ENCODE data around the gene CD200R1L. TPM values are rescaled to one million over a fixed set of nuclear protein-coding genes. Genes with fewer than 3 reads are reported as not detected.

Gene CD200R1L
- total and polyA plus RNA-seq, 2 experiments from 2014 or later, result not detected

DNA sequence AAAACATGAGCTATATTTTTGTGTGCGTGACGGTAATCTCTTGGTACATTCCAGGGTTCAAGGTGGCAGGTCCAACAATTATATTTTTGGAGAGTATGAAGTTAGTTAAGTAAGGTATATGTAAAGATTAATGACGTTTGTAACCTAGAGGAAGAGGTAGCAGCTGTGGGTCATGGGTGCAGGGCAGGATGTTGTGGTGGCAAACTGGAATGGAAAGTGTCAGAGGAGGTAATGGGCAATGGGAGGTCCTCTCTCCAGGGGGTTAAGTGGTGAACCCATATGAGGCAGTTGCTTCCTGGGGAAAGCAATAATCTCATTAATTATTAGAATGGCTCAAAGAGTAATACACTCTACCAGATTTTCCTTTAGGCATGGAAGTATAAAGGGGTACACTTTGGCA, 1.0 kb upstream of the CD200R1L start:
- Mint-ChIP-seq H3K9me3 (peaks cover 9% of the 10 kb centered on the region), H3K27me3 (ENCODE audit: insufficient read depth, low read depth, poor library complexity) (peaks cover 3% of the 10 kb centered on the region), H3K4me1 (no peaks in the 10 kb centered on the region)

More for the DNA sequence above, 1.0 kb upstream of the CD200R1L start:
- no peaks in the 10 kb centered on the region for H3F3A ChIP-seq (replicated peaks; ENCODE audit: low read depth)
- no peaks in the 10 kb centered on the region; the same call in 1 of the 2 replicates for H3K9me2 ChIP-seq (ENCODE audit: insufficient read depth)
- no peak overlapping the region for H2AFZ ChIP-seq
- no peak overlapping the region for H3K27ac ChIP-seq (ENCODE audit: low read depth)
- H3K4me3 ChIP-seq, result no peak overlapping the region
- DNase-seq (ENCODE audit: low spot score), result no peak
- no peak overlapping the region for H3K27ac Mint-ChIP-seq
- H3K36me3 Mint-ChIP-seq (ENCODE audit: low read depth), result no peaks in the 10 kb centered on the region
- ATAC-seq, result no peak
- H3K79me2 ChIP-seq (replicated peaks; ENCODE audit: insufficient read depth), result no peaks in the 10 kb centered on the region
- no peaks in the 10 kb centered on the region for H3K27me3 ChIP-seq (ENCODE audit: insufficient read depth)
- no peak overlapping the region for H3K4me2 ChIP-seq
- no peaks in the 10 kb centered on the region for H3K36me3 ChIP-seq (ENCODE audit: insufficient read depth)
- no peaks in the 10 kb centered on the region for H3K4me1 ChIP-seq (ENCODE audit: insufficient read depth)
- TF ChIP-seq ZNF114 (CRISPR knock-in tag; IDR thresholded peaks at IDR 0.05) (no peak), STAT1 (IDR thresholded peaks at IDR 0.05; ENCODE audit: unreplicated experiment) (no peak), POLR2AphosphoS5 (IDR thresholded peaks at IDR 0.05; ENCODE audit: low read depth) (no peak), ZNF331 (CRISPR knock-in tag; IDR thresholded peaks at IDR 0.05; ENCODE audit: low read depth) (no peak), CTCF (conservative IDR thresholded peaks at IDR 0.05; ENCODE audit: low read depth in 2 of 2) (no peak), CREB1 (CRISPR knock-in tag; IDR thresholded peaks at IDR 0.05; ENCODE audit: low read depth) (no peak), JUNB (IDR thresholded peaks at IDR 0.05; ENCODE audit: unreplicated experiment) (no peak), EZH2phosphoT487 (IDR thresholded peaks at IDR 0.05; ENCODE audit: unreplicated experiment) (no peak), EZH2 (IDR thresholded peaks at IDR 0.05; ENCODE audit: low read depth, unreplicated experiment) (no peak)
- TF ChIP-seq, protein P1, sequence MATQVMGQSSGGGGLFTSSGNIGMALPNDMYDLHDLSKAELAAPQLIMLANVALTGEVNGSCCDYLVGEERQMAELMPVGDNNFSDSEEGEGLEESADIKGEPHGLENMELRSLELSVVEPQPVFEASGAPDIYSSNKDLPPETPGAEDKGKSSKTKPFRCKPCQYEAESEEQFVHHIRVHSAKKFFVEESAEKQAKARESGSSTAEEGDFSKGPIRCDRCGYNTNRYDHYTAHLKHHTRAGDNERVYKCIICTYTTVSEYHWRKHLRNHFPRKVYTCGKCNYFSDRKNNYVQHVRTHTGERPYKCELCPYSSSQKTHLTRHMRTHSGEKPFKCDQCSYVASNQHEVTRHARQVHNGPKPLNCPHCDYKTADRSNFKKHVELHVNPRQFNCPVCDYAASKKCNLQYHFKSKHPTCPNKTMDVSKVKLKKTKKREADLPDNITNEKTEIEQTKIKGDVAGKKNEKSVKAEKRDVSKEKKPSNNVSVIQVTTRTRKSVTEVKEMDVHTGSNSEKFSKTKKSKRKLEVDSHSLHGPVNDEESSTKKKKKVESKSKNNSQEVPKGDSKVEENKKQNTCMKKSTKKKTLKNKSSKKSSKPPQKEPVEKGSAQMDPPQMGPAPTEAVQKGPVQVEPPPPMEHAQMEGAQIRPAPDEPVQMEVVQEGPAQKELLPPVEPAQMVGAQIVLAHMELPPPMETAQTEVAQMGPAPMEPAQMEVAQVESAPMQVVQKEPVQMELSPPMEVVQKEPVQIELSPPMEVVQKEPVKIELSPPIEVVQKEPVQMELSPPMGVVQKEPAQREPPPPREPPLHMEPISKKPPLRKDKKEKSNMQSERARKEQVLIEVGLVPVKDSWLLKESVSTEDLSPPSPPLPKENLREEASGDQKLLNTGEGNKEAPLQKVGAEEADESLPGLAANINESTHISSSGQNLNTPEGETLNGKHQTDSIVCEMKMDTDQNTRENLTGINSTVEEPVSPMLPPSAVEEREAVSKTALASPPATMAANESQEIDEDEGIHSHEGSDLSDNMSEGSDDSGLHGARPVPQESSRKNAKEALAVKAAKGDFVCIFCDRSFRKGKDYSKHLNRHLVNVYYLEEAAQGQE (IDR thresholded peaks at IDR 0.05; ENCODE audit: unreplicated experiment), result no peak
- TF ChIP-seq, protein P2, sequence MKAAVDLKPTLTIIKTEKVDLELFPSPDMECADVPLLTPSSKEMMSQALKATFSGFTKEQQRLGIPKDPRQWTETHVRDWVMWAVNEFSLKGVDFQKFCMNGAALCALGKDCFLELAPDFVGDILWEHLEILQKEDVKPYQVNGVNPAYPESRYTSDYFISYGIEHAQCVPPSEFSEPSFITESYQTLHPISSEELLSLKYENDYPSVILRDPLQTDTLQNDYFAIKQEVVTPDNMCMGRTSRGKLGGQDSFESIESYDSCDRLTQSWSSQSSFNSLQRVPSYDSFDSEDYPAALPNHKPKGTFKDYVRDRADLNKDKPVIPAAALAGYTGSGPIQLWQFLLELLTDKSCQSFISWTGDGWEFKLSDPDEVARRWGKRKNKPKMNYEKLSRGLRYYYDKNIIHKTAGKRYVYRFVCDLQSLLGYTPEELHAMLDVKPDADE (IDR thresholded peaks at IDR 0.05), result no peak
- TF ChIP-seq, protein P3, sequence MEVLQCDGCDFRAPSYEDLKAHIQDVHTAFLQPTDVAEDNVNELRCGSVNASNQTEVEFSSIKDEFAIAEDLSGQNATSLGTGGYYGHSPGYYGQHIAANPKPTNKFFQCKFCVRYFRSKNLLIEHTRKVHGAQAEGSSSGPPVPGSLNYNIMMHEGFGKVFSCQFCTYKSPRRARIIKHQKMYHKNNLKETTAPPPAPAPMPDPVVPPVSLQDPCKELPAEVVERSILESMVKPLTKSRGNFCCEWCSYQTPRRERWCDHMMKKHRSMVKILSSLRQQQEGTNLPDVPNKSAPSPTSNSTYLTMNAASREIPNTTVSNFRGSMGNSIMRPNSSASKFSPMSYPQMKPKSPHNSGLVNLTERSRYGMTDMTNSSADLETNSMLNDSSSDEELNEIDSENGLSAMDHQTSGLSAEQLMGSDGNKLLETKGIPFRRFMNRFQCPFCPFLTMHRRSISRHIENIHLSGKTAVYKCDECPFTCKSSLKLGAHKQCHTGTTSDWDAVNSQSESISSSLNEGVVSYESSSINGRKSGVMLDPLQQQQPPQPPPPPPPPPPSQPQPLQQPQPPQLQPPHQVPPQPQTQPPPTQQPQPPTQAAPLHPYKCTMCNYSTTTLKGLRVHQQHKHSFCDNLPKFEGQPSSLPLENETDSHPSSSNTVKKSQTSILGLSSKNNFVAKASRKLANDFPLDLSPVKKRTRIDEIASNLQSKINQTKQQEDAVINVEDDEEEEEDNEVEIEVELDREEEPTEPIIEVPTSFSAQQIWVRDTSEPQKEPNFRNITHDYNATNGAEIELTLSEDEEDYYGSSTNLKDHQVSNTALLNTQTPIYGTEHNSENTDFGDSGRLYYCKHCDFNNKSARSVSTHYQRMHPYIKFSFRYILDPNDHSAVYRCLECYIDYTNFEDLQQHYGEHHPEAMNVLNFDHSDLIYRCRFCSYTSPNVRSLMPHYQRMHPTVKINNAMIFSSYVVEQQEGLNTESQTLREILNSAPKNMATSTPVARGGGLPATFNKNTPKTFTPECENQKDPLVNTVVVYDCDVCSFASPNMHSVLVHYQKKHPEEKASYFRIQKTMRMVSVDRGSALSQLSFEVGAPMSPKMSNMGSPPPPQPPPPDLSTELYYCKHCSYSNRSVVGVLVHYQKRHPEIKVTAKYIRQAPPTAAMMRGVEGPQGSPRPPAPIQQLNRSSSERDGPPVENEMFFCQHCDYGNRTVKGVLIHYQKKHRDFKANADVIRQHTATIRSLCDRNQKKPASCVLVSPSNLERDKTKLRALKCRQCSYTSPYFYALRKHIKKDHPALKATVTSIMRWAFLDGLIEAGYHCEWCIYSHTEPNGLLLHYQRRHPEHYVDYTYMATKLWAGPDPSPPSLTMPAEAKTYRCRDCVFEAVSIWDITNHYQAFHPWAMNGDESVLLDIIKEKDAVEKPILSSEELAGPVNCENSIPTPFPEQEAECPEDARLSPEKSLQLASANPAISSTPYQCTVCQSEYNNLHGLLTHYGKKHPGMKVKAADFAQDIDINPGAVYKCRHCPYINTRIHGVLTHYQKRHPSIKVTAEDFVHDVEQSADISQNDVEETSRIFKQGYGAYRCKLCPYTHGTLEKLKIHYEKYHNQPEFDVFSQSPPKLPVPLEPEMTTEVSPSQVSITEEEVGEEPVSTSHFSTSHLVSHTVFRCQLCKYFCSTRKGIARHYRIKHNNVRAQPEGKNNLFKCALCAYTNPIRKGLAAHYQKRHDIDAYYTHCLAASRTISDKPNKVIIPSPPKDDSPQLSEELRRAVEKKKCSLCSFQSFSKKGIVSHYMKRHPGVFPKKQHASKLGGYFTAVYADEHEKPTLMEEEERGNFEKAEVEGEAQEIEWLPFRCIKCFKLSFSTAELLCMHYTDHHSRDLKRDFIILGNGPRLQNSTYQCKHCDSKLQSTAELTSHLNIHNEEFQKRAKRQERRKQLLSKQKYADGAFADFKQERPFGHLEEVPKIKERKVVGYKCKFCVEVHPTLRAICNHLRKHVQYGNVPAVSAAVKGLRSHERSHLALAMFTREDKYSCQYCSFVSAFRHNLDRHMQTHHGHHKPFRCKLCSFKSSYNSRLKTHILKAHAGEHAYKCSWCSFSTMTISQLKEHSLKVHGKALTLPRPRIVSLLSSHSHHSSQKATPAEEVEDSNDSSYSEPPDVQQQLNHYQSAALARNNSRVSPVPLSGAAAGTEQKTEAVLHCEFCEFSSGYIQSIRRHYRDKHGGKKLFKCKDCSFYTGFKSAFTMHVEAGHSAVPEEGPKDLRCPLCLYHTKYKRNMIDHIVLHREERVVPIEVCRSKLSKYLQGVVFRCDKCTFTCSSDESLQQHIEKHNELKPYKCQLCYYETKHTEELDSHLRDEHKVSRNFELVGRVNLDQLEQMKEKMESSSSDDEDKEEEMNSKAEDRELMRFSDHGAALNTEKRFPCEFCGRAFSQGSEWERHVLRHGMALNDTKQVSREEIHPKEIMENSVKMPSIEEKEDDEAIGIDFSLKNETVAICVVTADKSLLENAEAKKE (CRISPR knock-in tag; IDR thresholded peaks at IDR 0.05), result no peak
- no peak overlapping the region for H3K4me3 Mint-ChIP-seq
- H4K20me1 ChIP-seq (replicated peaks; ENCODE audit: insufficient read depth), result no peaks in the 10 kb centered on the region
